Keratinocyte (primary cell): ENCODE data around the gene UBE2QL1.

Source experiments
- EZH2 ChIP-seq: IDR thresholded peaks from one replicate; pipeline ENCODE4 v1.6.1; 2012; ENCODE audit warnings: inconsistent platforms, mild to moderate bottlenecking, low read length, moderate library complexity
- TF ChIP-seq, protein P1 (sequence below), 3 experiments: IDR thresholded peaks in 1 of 3; conservative IDR thresholded peaks in 1 of 3; optimal IDR thresholded peaks in 1 of 3; 2 replicates in 2 of 3; 3 replicates in 1 of 3; pipeline versions ENCODE3 to v1.5.1; 2011; ENCODE audit warnings: low read length in 3 of 3, mild to moderate bottlenecking in 3 of 3, moderate library complexity in 2 of 3, control low read depth in 1 of 3, inconsistent platforms in 1 of 3; ENCODE audit not compliant: insufficient read depth in 2 of 3; ENCODE audit errors: extremely low read depth in 1 of 3

GRCh38 chr5:6478793-6479192, 30.1 kb downstream of the UBE2QL1 start:
- TF ChIP-seq, protein P1, sequence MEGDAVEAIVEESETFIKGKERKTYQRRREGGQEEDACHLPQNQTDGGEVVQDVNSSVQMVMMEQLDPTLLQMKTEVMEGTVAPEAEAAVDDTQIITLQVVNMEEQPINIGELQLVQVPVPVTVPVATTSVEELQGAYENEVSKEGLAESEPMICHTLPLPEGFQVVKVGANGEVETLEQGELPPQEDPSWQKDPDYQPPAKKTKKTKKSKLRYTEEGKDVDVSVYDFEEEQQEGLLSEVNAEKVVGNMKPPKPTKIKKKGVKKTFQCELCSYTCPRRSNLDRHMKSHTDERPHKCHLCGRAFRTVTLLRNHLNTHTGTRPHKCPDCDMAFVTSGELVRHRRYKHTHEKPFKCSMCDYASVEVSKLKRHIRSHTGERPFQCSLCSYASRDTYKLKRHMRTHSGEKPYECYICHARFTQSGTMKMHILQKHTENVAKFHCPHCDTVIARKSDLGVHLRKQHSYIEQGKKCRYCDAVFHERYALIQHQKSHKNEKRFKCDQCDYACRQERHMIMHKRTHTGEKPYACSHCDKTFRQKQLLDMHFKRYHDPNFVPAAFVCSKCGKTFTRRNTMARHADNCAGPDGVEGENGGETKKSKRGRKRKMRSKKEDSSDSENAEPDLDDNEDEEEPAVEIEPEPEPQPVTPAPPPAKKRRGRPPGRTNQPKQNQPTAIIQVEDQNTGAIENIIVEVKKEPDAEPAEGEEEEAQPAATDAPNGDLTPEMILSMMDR (optimal IDR thresholded peaks at IDR 0.05 in 1 of 3, IDR thresholded peaks at IDR 0.05 in 1 of 3, conservative IDR thresholded peaks at IDR 0.05 in 1 of 3; ENCODE audit: extremely low read depth in 1 of 3, insufficient read depth in 2 of 3, low read length in 3 of 3): no peak
- TF ChIP-seq EZH2: no peak
